Astrocyte of the cerebellum (primary cell): ENCODE results near the gene MSN.

Experiments used
- DNase-seq: peaks from one replicate; pipeline ENCODE4 v3.0.0-alpha.2; 2011; ENCODE audit warnings: low read depth
- H3K4me3 ChIP-seq: 2 replicates; pipeline ENCODE4 v1.5.1; 2011; ENCODE audit warnings: mild to moderate bottlenecking, low read depth, low read length, moderate library complexity
- CTCF ChIP-seq: IDR thresholded peaks from 2 replicates; pipeline ENCODE4 v1.5.1; 2012; ENCODE audit warnings: low read length, low read depth, moderate library complexity, mild to moderate bottlenecking; ENCODE audit errors: missing control alignments
- in situ Hi-C: cut with HindIII; loops from 2 replicates; pipeline ENCODE4 v1.10.0; 2017; ENCODE audit warnings: low sequenced_read_pairs

Gene MSN

GRCh38 chrX:65657659-65658058 lies 9.8 kb upstream of the MSN start:
- TF ChIP-seq CTCF = no peak
- no peak overlapping the region for H3K4me3 ChIP-seq
- no peak for DNase-seq
- in situ Hi-C loops = no loop called here

- no peak overlapping the region for H3K4me3 ChIP-seq
- in situ Hi-C loops = no loop called here
- TF ChIP-seq CTCF = no peak
- no peak for DNase-seq
Measured at GRCh38 chrX:65658229-65658628, 9.2 kb upstream of the MSN start.

GRCh38 chrX:65667157-65667502 lies 324 bp upstream of the MSN start:
- DNase-seq = no peak
- in situ Hi-C loops = no loop called here
- no peak overlapping the region for H3K4me3 ChIP-seq

GRCh38 chrX:65668377-65669310 lies 1.2 kb downstream of the MSN start:
- H3K4me3 ChIP-seq = peak overlapping the region; percentile 75
- no peak for DNase-seq
- TF ChIP-seq CTCF = no peak
- in situ Hi-C loops = no loop called here

More at GRCh38 chrX:65667157-65667502, 324 bp upstream of the MSN start:
- no peak for TF ChIP-seq CTCF

GRCh38 chrX:65671286-65671685 lies 3.8 kb downstream of the MSN start:
- DNase-seq = no peak
- peak overlapping the region; percentile 4 for H3K4me3 ChIP-seq
- in situ Hi-C loops = no loop called here
- no peak for TF ChIP-seq CTCF

GRCh38 chrX:65671966-65672365 lies 4.5 kb downstream of the MSN start:
- TF ChIP-seq CTCF = no peak
- DNase-seq = no peak
- H3K4me3 ChIP-seq = peak overlapping the region; percentile 4
- in situ Hi-C loops = no loop called here
